Measurements from ENCODE around the gene SOBP. TPM values are rescaled to one million over a fixed set of nuclear protein-coding genes. Genes with fewer than 3 reads are reported as not detected.
"Not testable (repeated sequence)": the region's sequence is repeated elsewhere in the genome, so short reads cannot be mapped to it uniquely, and the experiment has no call there.

SOBP gene
- total RNA-seq, 1 experiment from 2014 or later = 0.51 TPM

- in situ Hi-C loops (cut with HindIII; ENCODE audit: low pct_unique_long_range_greater_than_20kb, low sequenced_read_pairs) = no loop called here
These were observed 52.3 kb downstream of the SOBP start for GRCh38 chr6:107542192-107542668.

GRCh38 chr6:107543088-107543487 is 53.2 kb downstream of the SOBP start:
- in situ Hi-C loops (cut with HindIII; ENCODE audit: low pct_unique_long_range_greater_than_20kb, low sequenced_read_pairs) = no loop called here
- no peak for DNase-seq (ENCODE audit: low read depth)

More at GRCh38 chr6:107542192-107542668, 52.3 kb downstream of the SOBP start:
- no peak for DNase-seq (ENCODE audit: low read depth)

GRCh38 chr6:107543567-107543966 is 53.6 kb downstream of the SOBP start:
- in situ Hi-C loops (cut with HindIII; ENCODE audit: low pct_unique_long_range_greater_than_20kb, low sequenced_read_pairs) = no loop called here
- no peak for DNase-seq (ENCODE audit: low read depth)

- DNase-seq (ENCODE audit: low read depth) = no peak
These were observed 55.8 kb downstream of the SOBP start for GRCh38 chr6:107545763-107546162.

GRCh38 chr6:107546691-107547450 is 57.0 kb downstream of the SOBP start:
- DNase-seq (ENCODE audit: low read depth) = no peak
- in situ Hi-C loops (cut with HindIII; ENCODE audit: low pct_unique_long_range_greater_than_20kb, low sequenced_read_pairs) = no loop called here

More at GRCh38 chr6:107545763-107546162, 55.8 kb downstream of the SOBP start:
- in situ Hi-C loops (cut with HindIII; ENCODE audit: low pct_unique_long_range_greater_than_20kb, low sequenced_read_pairs) = no loop called here

- in situ Hi-C loops (cut with HindIII; ENCODE audit: low pct_unique_long_range_greater_than_20kb, low sequenced_read_pairs) = no loop called here
These were observed 57.5 kb downstream of the SOBP start for GRCh38 chr6:107547451-107547840.

GRCh38 chr6:107550241-107550840 is 60.4 kb downstream of the SOBP start:
- in situ Hi-C loops (cut with HindIII; ENCODE audit: low pct_unique_long_range_greater_than_20kb, low sequenced_read_pairs) = no loop called here
- no peak for DNase-seq (ENCODE audit: low read depth)

More at GRCh38 chr6:107547451-107547840, 57.5 kb downstream of the SOBP start:
- no peak for DNase-seq (ENCODE audit: low read depth)

- in situ Hi-C loops (cut with HindIII; ENCODE audit: low pct_unique_long_range_greater_than_20kb, low sequenced_read_pairs) = no loop called here
- DNase-seq (ENCODE audit: low read depth) = no peak
These were observed 61.0 kb downstream of the SOBP start for GRCh38 chr6:107550906-107551305.

GRCh38 chr6:107553121-107553520 is 63.2 kb downstream of the SOBP start:
- in situ Hi-C loops (cut with HindIII; ENCODE audit: low pct_unique_long_range_greater_than_20kb, low sequenced_read_pairs); DNase-seq (ENCODE audit: low read depth): not testable (repeated sequence)

- in situ Hi-C loops (cut with HindIII; ENCODE audit: low pct_unique_long_range_greater_than_20kb, low sequenced_read_pairs) = no loop called here
These were observed 64.4 kb downstream of the SOBP start for GRCh38 chr6:107554326-107554725.

GRCh38 chr6:107554918-107555317 is 65.0 kb downstream of the SOBP start:
- DNase-seq (ENCODE audit: low read depth) = no peak
- in situ Hi-C loops (cut with HindIII; ENCODE audit: low pct_unique_long_range_greater_than_20kb, low sequenced_read_pairs) = no loop called here

More at GRCh38 chr6:107554326-107554725, 64.4 kb downstream of the SOBP start:
- DNase-seq (ENCODE audit: low read depth) = no peak

GRCh38 chr6:107555449-107555848 is 65.5 kb downstream of the SOBP start:
- in situ Hi-C loops (cut with HindIII; ENCODE audit: low pct_unique_long_range_greater_than_20kb, low sequenced_read_pairs) = no loop called here
- DNase-seq (ENCODE audit: low read depth) = no peak

- no peak for DNase-seq (ENCODE audit: low read depth)
- in situ Hi-C loops (cut with HindIII; ENCODE audit: low pct_unique_long_range_greater_than_20kb, low sequenced_read_pairs) = no loop called here
These were observed 66.2 kb downstream of the SOBP start for GRCh38 chr6:107556082-107556481.

GRCh38 chr6:107557698-107558097 is 67.8 kb downstream of the SOBP start:
- DNase-seq (ENCODE audit: low read depth) = no peak
- in situ Hi-C loops (cut with HindIII; ENCODE audit: low pct_unique_long_range_greater_than_20kb, low sequenced_read_pairs) = no loop called here

GRCh38 chr6:107560657-107561056 is 70.7 kb downstream of the SOBP start:
- in situ Hi-C loops (cut with HindIII; ENCODE audit: low pct_unique_long_range_greater_than_20kb, low sequenced_read_pairs) = no loop called here
- DNase-seq (ENCODE audit: low read depth) = no peak

- in situ Hi-C loops (cut with HindIII; ENCODE audit: low pct_unique_long_range_greater_than_20kb, low sequenced_read_pairs) = no loop called here
These were observed 71.4 kb downstream of the SOBP start for GRCh38 chr6:107561306-107561705.

GRCh38 chr6:107563694-107564588 is 74.0 kb downstream of the SOBP start:
- in situ Hi-C loops (cut with HindIII; ENCODE audit: low pct_unique_long_range_greater_than_20kb, low sequenced_read_pairs) = no loop called here
- no peak for DNase-seq (ENCODE audit: low read depth)

More at GRCh38 chr6:107561306-107561705, 71.4 kb downstream of the SOBP start:
- no peak for DNase-seq (ENCODE audit: low read depth)

GRCh38 chr6:107564589-107564951 is 74.7 kb downstream of the SOBP start:
- no peak for DNase-seq (ENCODE audit: low read depth)
- in situ Hi-C loops (cut with HindIII; ENCODE audit: low pct_unique_long_range_greater_than_20kb, low sequenced_read_pairs) = no loop called here
